Activated CD4-positive, alpha-beta T cell treated with anti-CD3 and anti-CD28 coated beads for 48 hours (primary cell): ENCODE results near the gene PLCH2.

Source experiments
- DNase-seq: peaks from one replicate; pipeline ENCODE4 v3.0.0-alpha.2; 2020

PLCH2 gene

DNA sequence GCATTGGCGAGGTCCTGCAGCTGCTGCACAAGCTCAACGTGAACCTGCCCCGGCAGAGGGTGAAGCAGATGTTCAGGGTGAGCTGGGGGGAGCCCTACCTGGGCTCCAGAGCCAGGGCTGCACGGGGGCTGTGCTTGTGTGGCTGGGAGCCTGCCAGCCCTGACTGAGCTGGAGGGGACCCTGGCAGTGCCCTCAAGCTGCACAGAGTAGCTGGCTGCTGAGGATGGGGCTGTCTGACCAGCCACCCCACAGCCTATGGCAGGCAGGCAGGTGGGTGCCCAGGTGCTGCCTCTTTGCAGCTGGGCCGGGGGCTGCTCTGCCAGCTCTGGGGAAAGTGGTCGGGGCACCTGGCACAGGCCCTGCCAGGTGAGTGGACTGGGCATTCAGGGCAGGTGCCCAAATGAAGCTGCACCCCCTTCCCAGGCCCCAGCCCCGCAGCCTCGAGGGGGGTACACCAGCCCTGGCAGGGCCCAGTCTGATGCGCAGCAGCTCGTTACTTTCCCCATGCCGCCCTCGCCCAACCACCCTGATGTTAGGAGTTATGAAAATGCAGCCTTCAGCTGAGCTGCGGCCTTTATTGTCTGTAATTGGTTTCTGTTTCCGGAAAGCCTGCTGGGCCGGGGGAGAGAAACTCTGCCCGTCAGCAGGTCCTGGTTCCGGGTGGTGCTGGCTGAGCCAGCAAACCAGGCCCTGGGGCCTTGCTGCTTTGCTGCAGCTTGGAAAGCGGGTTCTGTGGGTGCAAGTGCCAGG, 4.3 kb downstream of the PLCH2 start:
- no peak for DNase-seq

DNA sequence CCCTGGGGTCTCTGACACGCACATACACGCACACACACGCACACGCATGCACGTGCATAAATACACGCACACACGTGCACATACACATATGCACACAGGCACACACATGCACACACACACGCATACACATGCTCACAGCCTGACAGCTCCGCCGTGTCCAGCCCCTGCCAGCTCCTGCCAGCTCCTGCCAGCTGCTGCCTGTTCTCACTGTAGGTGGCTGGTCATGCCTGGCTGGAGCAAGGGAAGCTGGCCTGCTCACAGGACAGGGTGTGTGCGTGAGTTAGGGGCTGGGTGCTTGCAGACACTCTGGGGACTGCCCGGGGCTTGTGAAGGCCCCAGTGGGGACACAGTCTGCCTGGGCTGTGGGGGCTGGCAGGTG, 4.9 kb downstream of the PLCH2 start:
- no peak for DNase-seq

DNA sequence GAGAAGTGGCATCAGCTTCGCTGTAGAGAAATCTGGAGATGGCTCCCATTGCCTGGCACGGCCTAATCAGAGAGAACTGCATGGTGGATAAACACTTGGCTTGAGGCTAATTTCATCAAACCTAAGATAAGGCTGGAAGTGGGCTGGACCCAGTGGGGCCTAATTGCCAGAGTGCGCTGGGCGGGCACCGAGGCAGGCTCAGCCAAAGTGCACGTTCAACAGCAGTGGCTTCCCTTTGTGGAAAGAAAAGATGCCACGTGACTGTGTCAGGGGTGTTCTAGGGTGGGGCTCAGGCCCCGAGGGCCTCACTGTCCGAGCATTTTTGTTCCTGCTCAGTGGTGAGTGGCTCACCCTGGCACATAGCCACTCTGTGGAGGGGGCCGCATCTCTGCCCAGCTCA, 5.8 kb downstream of the PLCH2 start:
- DNase-seq, result no peak

DNA sequence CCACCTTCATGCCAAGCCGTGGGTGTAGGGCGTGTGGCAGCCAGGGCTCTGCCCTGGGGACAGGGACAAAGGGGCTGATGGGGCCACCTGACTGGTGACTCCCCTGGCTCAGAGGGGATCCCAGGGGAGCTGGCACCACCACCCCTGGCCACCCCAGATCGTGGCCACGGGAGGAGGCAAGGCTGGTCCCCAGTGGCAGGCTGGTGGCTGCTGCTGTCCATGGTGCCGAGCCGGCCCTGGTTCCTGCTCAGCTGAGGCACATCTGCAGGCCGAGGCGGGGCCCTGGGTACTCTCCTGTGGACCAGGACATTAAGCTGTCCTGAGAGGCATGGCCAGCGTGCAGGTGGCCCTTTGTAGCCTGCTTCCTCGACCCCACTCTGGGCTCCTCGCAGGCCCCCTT, 6.5 kb downstream of the PLCH2 start:
- DNase-seq, result no peak

- DNase-seq, result no peak
Observed at GRCh38 chr1:2483026-2483425, 6.9 kb downstream of the PLCH2 start.

- no peak for DNase-seq
Observed at GRCh38 chr1:2483970-2484369, 7.9 kb downstream of the PLCH2 start.

DNA sequence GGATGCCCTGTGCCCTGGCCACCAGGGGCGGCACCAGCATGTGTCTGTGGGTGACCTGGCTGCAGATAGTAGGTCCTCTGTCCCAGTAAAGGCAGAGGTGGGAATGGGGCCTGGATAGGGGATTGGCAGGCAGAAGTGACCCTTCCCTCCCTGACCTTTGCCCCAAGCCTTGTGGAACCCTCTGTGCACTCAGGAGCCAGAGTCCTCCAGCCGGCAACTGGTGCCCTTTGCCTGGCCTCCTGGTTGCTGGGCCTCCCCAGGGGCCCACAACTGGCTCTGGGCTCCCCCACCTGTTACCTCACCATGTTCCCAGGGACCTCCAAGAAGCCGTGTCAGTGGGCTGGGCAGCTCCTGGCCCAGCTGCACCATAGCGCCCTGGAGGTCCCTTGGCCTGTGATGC, 10.0 kb downstream of the PLCH2 start:
- DNase-seq, result no peak

DNA sequence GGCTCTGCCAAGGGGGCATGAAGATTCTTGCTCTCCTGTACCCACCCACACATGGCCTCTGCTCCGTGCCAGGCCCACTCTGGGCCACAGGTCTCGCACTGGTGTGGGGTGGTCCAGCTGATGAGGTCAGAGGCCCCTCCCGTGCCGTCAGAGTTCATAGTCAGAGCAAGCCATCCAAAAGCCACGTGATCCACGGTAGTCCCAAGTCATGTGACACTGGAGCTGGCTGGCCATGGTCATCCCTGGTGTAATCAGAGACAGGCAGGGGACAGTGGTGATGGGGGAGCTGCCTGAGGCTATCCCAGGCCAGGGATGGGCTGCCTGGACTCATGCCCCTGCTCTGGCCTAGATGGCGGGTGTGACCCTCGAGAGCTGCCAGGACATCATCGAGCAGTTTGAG, 10.5 kb downstream of the PLCH2 start:
- DNase-seq, result no peak

GRCh38 chr1:2488688-2489087, 12.6 kb downstream of the PLCH2 start:
- DNase-seq, result no peak

DNA sequence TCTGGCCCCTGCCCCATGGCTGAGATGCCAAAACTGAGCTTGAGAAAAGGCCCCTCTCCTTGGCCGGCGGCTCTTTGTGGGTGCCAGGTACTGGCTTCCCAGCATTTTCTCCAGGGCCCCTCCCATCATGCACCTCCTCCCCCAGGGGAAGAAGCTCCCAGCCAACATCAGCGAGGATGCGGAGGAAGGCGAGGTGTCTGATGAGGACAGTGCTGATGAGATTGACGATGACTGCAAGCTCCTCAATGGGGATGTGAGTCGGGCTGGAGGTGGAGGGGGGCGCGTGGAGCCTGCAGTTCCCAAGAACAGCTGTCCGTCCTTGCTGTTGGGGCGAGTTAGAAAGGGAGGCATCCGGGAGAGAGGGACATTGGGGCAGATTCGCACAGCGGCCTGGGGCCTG, 13.5 kb downstream of the PLCH2 start:
- DNase-seq, result no peak

DNA sequence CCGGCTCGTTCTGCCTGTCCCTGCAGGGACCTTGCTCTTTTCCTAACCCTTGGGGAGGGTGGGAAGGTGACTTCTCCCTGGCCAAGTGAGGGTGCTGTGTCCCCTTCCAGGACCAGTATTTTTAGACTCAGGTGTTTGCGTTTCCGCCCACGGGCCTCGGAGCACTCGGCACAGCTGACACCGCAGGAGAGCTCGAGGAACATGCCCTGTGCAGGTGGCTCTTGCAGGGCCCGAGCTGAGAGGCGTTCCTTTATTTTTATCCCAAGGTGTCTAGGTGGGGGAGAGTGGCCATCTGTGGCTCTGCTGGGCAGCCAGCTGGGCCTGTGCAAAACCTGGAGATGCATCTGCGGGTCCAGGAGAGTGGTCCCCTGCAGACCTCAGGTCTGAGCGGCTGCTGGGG, 16.0 kb downstream of the PLCH2 start:
- DNase-seq, result no peak

DNA sequence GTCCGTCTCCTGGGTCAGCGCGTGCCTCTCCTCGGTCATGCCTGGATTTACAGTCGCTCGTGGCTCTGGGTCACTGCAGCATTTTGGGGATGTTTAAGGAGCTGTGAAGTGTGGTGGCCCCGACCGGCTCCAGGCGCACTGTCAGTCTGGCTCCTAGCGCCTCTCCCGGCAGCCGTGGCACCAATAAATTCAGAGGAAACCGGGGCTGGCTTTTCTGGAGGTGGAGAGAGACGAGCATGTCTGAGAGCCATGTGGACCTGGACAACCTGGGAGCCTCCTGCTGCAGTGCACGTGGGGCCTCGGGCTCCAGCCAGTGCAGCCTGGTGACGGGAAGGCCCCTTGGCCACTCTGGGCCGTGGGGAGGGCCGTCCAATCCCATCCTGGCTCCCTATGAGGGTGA, 17.1 kb downstream of the PLCH2 start:
- no peak for DNase-seq

- DNase-seq, result no peak
Observed at GRCh38 chr1:2493691-2494322, 17.7 kb downstream of the PLCH2 start.

DNA sequence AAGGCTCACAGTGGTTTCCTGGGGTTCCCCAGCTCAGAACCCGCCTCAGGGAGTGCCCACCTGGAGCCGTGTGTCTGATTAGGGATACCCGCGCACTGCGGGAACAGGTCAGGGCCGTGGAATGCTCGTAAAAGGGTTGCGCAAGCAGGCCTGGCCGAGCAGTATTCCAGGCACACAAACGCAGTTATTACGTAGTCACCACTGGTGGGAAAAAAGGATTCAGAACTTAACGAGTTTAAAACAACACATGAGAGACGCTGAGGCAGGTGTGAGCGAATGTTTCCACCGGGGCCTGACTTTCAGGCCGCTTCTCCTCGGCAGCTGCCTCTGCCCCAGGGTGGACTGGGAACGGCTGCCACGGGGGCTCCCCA, 18.2 kb downstream of the PLCH2 start:
- DNase-seq, result no peak

DNA sequence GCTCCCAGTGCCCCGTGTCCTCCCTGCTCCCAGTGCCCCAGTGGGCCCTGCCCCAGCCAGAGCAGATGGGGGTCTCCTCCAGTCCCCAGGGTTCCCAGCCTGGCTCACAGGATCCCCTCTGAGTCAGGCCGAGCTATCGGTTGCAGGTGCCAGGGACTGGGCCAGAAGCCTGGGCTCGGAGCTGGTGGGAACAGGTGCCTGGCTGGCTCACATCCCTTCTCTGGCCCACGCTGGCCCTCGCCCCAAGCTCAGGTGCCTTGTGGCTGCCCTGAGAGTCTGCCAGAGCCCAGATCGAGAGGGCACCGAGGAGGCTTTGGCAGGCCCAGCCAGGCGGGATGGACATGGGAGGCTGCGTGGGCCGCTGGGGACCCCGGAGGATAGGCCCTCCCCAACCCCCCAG, 18.9 kb downstream of the PLCH2 start:
- no peak for DNase-seq

DNA sequence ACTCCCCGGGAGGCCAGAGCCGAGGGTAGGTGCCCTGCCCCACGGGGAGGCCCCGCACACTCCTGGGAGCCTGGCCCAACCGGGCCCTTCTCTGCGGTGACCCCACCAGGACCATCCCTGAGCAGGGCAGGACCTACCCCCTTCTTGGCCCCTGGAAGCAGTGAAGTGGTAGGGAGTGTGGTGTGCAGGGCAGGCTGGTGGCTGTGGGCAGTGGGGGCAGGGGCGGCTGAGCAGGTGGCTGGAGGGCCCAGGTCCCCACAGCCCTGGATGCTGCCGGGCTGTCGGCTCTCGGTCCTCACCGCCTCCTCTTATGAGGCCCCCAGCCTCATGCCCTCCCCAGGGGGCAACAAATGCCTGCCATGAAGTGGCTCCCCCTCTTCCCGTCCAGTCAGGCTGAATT, 19.5 kb downstream of the PLCH2 start:
- DNase-seq, result no peak

GRCh38 chr1:2496087-2496622, 20.1 kb downstream of the PLCH2 start:
- DNase-seq, result no peak

GRCh38 chr1:2496746-2497145, 20.7 kb downstream of the PLCH2 start:
- DNase-seq, result no peak

- DNase-seq, result no peak
Observed at GRCh38 chr1:2497891-2498290, 21.8 kb downstream of the PLCH2 start.

DNA sequence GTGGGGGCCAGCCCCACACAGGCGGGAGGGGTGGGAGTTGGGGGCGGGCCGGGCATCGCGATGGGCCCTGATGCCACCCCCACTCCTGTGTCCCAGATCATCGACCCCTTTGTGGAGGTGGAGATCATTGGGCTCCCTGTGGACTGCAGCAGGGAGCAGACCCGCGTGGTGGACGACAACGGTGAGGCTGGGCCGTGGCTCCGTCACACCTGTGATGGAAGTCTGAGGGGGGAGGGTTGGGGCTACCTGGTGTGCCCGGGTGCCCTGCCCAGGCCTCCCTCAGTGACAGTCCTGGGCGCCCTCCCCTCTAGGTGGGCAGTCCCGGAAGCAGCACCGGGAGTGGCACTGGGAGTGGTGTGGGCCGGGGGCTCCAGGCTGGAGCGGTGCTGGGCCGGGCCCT, 22.6 kb downstream of the PLCH2 start:
- DNase-seq, result no peak

GRCh38 chr1:2499260-2499659, 23.2 kb downstream of the PLCH2 start:
- DNase-seq, result no peak

DNA sequence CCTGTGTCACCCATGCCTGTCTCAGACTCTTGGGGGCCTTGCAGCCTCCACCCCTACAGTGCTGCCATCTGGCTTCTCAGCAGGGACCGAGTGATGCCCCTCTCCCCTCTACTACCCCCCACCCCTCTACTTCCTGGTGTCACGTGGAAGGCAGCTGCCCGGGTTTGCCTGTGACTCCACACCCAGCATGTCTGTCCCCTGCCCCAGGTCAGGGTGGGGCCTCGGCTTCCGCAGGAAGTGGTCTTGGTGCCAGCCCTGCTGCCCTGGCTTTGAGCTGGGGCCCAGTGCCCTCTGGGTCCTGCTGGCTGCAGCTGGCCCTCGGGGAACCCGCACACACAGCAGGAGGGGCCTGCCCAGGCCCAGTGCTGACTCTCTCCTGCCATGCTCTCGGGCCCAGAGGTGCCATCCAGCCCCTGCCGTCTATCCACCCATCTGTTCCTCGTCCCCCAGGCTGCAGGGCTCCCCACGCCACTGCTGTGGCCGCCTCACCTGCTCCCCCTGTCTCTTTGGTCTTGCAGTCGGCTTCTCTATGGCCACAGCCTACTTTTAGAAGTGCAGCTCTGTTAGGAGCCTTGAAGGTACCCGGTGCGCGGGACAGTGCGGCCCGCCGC, 24.0 kb downstream of the PLCH2 start:
- DNase-seq, result no peak

GRCh38 chr1:2501041-2501819, 25.1 kb downstream of the PLCH2 start:
- DNase-seq, result no peak

- DNase-seq, result no peak
Observed at GRCh38 chr1:2501820-2502119, 25.7 kb downstream of the PLCH2 start.
